PC-3 (cell line): Measurements from ENCODE around the gene SEMA3D.

Source experiments
- CTCF ChIP-seq: fragments of 300-600 bp; sonication (generic); conservative IDR thresholded peaks from 2 replicates; pipeline ENCODE4 v1.5.1; 2017; ENCODE audit warnings: antibody characterized with exemption, low read depth, mild to moderate bottlenecking, low read length
- EZH2 ChIP-seq: fragments of 300-600 bp; sonication (generic); IDR thresholded peaks from one replicate; pipeline ENCODE4 v1.6.1; 2017; ENCODE audit warnings: antibody characterized with exemption, mild to moderate bottlenecking, low read length; ENCODE audit not compliant: unreplicated experiment

- TF ChIP-seq CTCF: no peak
- TF ChIP-seq EZH2: no peak
Observed at GRCh38 chr7:85150624-85151023, 36.2 kb downstream of the SEMA3D start.
